ENCODE data around the gene RFX3. TPM values are rescaled to one million over a fixed set of nuclear protein-coding genes. Genes with fewer than 3 reads are reported as not detected.

The RFX3 gene
- total RNA-seq, 6 donors from 2014 or later = 7.3 to 32.0 (median 19.9) TPM

DNA sequence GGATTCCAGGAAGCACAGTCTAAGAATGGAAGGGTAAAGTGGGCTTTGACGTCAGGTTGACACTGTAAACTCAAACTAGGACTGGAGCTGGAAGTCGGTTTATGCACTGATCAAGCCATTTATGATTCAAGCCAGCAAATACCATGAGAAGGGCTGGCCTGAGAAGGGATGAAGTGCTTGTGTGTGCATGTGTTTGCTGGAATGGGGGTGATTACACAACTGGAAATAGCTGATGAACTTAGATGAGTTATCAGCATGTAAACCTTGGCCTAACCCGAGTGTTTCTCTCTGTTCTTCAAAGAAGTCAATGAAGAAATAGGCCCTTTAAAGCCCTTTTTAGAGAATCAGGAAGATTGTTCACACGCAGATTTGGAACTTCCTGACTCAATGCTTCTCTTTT is 287.6 kb downstream of the RFX3 start:
- TF ChIP-seq POLR2A (IDR thresholded peaks at IDR 0.05) (no peak), POLR2AphosphoS5 (IDR thresholded peaks at IDR 0.05) (no peak), EP300 (IDR thresholded peaks at IDR 0.05) (no peak)
- TF ChIP-seq, protein P1, sequence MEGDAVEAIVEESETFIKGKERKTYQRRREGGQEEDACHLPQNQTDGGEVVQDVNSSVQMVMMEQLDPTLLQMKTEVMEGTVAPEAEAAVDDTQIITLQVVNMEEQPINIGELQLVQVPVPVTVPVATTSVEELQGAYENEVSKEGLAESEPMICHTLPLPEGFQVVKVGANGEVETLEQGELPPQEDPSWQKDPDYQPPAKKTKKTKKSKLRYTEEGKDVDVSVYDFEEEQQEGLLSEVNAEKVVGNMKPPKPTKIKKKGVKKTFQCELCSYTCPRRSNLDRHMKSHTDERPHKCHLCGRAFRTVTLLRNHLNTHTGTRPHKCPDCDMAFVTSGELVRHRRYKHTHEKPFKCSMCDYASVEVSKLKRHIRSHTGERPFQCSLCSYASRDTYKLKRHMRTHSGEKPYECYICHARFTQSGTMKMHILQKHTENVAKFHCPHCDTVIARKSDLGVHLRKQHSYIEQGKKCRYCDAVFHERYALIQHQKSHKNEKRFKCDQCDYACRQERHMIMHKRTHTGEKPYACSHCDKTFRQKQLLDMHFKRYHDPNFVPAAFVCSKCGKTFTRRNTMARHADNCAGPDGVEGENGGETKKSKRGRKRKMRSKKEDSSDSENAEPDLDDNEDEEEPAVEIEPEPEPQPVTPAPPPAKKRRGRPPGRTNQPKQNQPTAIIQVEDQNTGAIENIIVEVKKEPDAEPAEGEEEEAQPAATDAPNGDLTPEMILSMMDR (IDR thresholded peaks at IDR 0.05) = no peak
- DNase-seq = no peak
- peaks cover 0 to 5% (median 0%) of the 10 kb centered on the region in 4 donors for H3K4me1 ChIP-seq
- no peak overlapping the region for H3K27ac ChIP-seq
- H3K36me3 ChIP-seq = no peaks in the 10 kb centered on the region
- H3K4me3 ChIP-seq = no peak overlapping the region
- 84 to 86% methylated on average over 4 of the region's 4 CpGs for whole genome bisulfite sequencing, 2 donors
- no peaks in the 10 kb centered on the region for H3K9me3 ChIP-seq
- no peak for ATAC-seq (ENCODE audit: low FRiP score in 2 of 2)
- H3K27me3 ChIP-seq = no peaks in the 10 kb centered on the region

GRCh38 chr9:3237121-3237520 is 288.7 kb downstream of the RFX3 start:
- Histone ChIP-seq H3K36me3 (no peaks in the 10 kb centered on the region), H3K9me3 (no peaks in the 10 kb centered on the region), H3K27me3 (no peaks in the 10 kb centered on the region), H3K4me3 (no peak overlapping the region), H3K4me1 (peaks cover 0 to 5% (median 0%) of the 10 kb centered on the region in 4 donors), H3K27ac (no peak overlapping the region)
- ATAC-seq (ENCODE audit: low FRiP score in 2 of 2) = no peak
- TF ChIP-seq POLR2AphosphoS5 (IDR thresholded peaks at IDR 0.05) = no peak
- TF ChIP-seq, protein P1 (IDR thresholded peaks at IDR 0.05) = no peak
- no peak for TF ChIP-seq POLR2A (IDR thresholded peaks at IDR 0.05)
- TF ChIP-seq EP300 (IDR thresholded peaks at IDR 0.05) = no peak
- no peak for DNase-seq

DNA sequence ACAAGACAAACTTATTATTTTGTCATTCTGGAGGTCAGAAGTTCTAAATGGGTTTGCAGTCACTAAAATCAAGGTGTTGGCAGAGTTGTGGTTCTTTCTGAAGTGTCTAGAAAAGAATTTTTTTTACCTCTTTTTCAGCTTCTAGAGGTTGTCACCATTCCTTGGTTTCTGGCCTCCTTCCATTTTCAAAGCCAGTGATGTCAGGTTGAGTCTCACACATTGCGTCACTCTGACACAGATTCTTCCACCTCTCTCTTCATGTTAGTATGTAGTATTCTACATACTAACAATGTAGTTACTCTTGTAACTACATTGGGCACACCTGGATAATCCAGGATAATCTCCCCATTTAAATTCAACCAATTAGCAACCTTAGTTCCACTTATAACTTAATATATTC is 290.3 kb downstream of the RFX3 start:
- 100% methylated on average over 1 of the region's 1 CpG for WGBS, 2 donors
- Histone ChIP-seq H3K4me1 (no peaks in the 10 kb centered on the region), H3K27me3 (no peaks in the 10 kb centered on the region), H3K4me3 (no peak overlapping the region), H3K36me3 (no peaks in the 10 kb centered on the region), H3K27ac (no peak overlapping the region), H3K9me3 (no peaks in the 10 kb centered on the region)
- DNase-seq (no peak), ATAC-seq (ENCODE audit: low FRiP score in 2 of 2) (no peak)
- TF ChIP-seq POLR2A (IDR thresholded peaks at IDR 0.05) = no peak
- TF ChIP-seq POLR2AphosphoS5 (IDR thresholded peaks at IDR 0.05) = no peak
- no peak for TF ChIP-seq EP300 (IDR thresholded peaks at IDR 0.05)
- TF ChIP-seq, protein P1 (IDR thresholded peaks at IDR 0.05) = no peak

- Histone ChIP-seq H3K36me3 (peaks cover 0 to 15% (median 3%) of the 10 kb centered on the region in 4 donors), H3K4me3 (no peak overlapping the region), H3K4me1 (no peaks in the 10 kb centered on the region), H3K27ac (no peak overlapping the region), H3K9me3 (no peaks in the 10 kb centered on the region), H3K27me3 (no peaks in the 10 kb centered on the region)
- 68 to 74% methylated on average over 7 of the region's 7 CpGs for WGBS, 2 donors
- DNase-seq = no peak
- ATAC-seq (ENCODE audit: low FRiP score in 2 of 2) = no peak
- TF ChIP-seq POLR2AphosphoS5 (IDR thresholded peaks at IDR 0.05) (no peak), EP300 (IDR thresholded peaks at IDR 0.05) (no peak), POLR2A (IDR thresholded peaks at IDR 0.05) (no peak)
- TF ChIP-seq, protein P1 (IDR thresholded peaks at IDR 0.05) = no peak
Observed at GRCh38 chr9:3224931-3225330, 300.9 kb downstream of the RFX3 start.

- Histone ChIP-seq H3K27me3 (no peaks in the 10 kb centered on the region), H3K27ac (no peak overlapping the region), H3K36me3 (no peaks in the 10 kb centered on the region), H3K4me3 (no peak overlapping the region), H3K4me1 (no peaks in the 10 kb centered on the region), H3K9me3 (no peaks in the 10 kb centered on the region)
- 58 to 65% methylated on average over 1 of the region's 1 CpG for WGBS, 2 donors
- TF ChIP-seq, protein P1 (IDR thresholded peaks at IDR 0.05) = no peak
- TF ChIP-seq EP300 (IDR thresholded peaks at IDR 0.05) = no peak
- ATAC-seq (ENCODE audit: low FRiP score in 2 of 2) (no peak), DNase-seq (no peak)
Observed at GRCh38 chr9:3215658-3216057, 310.1 kb downstream of the RFX3 start.
